H7 (cell line): ENCODE results near the gene COMMD6. TPM values are rescaled to one million over a fixed set of nuclear protein-coding genes. Genes with fewer than 3 reads are reported as not detected.
A peak's percentile ranks its signal among the peaks of the same experiment; 100 is the strongest.

Experiments used
- DNase-seq: peaks from one replicate; pipeline ENCODE4 v3.0.0; 2012
- H3K27me3 ChIP-seq: 2 replicates; pipeline ENCODE4 v1.6.0; 2011; ENCODE audit warnings: mild to moderate bottlenecking, low read length; ENCODE audit not compliant: control insufficient read depth, insufficient read depth
- H3K36me3 ChIP-seq: replicated peaks from 2 replicates; pipeline ENCODE4 v1.5.1; 2011; ENCODE audit warnings: low read length; ENCODE audit not compliant: control insufficient read depth, insufficient read depth
- H3K4me3 ChIP-seq: 2 replicates; pipeline ENCODE4 v1.5.1; 2011; ENCODE audit warnings: low read depth, mild to moderate bottlenecking, control low read depth, low read length, moderate library complexity; ENCODE audit not compliant: insufficient read depth
- total RNA-seq: library from RNA; depleted of rRNA; stranded (reverse); fragments of >200 nt; shearing (Covaris generic); gene quantifications from 2 replicates; pipeline ENCODE4 v1.2.3, GENCODE V29; 2014; rRNA removed

COMMD6 gene
- total RNA-seq, result 172 and 173 TPM in 2 replicates

- Histone ChIP-seq H3K4me3 (peak within 1 kb of the TSS; percentile 74), H3K36me3 (peaks cover 3% of the 10 kb centered on the region; the same call in 1 of the 2 replicates), H3K27me3 (no peaks in the 10 kb centered on the region)
- peak; percentile 90 for DNase-seq
Observed at GRCh38 chr13:75537401-75538365, at the start of gene COMMD6. COMMD6 (minus strand) TSS chr13:75537841; CDS start chr13:75537805, 36 bp downstream.

GRCh38 chr13:75585153-75585552, 47.5 kb upstream of the COMMD6 start:
- no peaks in the 10 kb centered on the region for H3K27me3 ChIP-seq
- no peak overlapping the region for H3K4me3 ChIP-seq
- no peaks in the 10 kb centered on the region for H3K36me3 ChIP-seq
- no peak for DNase-seq

- no peaks in the 10 kb centered on the region for H3K36me3 ChIP-seq
- H3K27me3 ChIP-seq, result no peaks in the 10 kb centered on the region
- H3K4me3 ChIP-seq, result no peak overlapping the region
- DNase-seq, result no peak
Observed at GRCh38 chr13:75583091-75583490, 45.5 kb upstream of the COMMD6 start.

- Histone ChIP-seq H3K27me3 (no peaks in the 10 kb centered on the region), H3K36me3 (no peaks in the 10 kb centered on the region), H3K4me3 (no peak overlapping the region)
- no peak for DNase-seq
Observed at GRCh38 chr13:75581874-75582640, 44.4 kb upstream of the COMMD6 start.

GRCh38 chr13:75579529-75579928, 41.9 kb upstream of the COMMD6 start:
- no peaks in the 10 kb centered on the region for H3K27me3 ChIP-seq
- H3K4me3 ChIP-seq, result no peak overlapping the region
- no peak for DNase-seq
- H3K36me3 ChIP-seq, result no peaks in the 10 kb centered on the region; the same call in 1 of the 2 replicates

GRCh38 chr13:75569576-75569975, 31.9 kb upstream of the COMMD6 start:
- H3K36me3 ChIP-seq, result no peaks in the 10 kb centered on the region; the same call in 1 of the 2 replicates
- DNase-seq, result no peak
- no peak overlapping the region for H3K4me3 ChIP-seq
- no peaks in the 10 kb centered on the region for H3K27me3 ChIP-seq

GRCh38 chr13:75566658-75567057, 29.0 kb upstream of the COMMD6 start:
- Histone ChIP-seq H3K4me3 (no peak overlapping the region), H3K36me3 (no peaks in the 10 kb centered on the region; the same call in 1 of the 2 replicates), H3K27me3 (no peaks in the 10 kb centered on the region)
- DNase-seq, result no peak

- DNase-seq, result no peak
- Histone ChIP-seq H3K27me3 (no peaks in the 10 kb centered on the region), H3K36me3 (no peaks in the 10 kb centered on the region; the same call in 1 of the 2 replicates), H3K4me3 (no peak overlapping the region)
Observed at GRCh38 chr13:75558145-75558840, 20.7 kb upstream of the COMMD6 start.

- Histone ChIP-seq H3K36me3 (no peaks in the 10 kb centered on the region; the same call in 1 of the 2 replicates), H3K4me3 (no peak overlapping the region), H3K27me3 (no peaks in the 10 kb centered on the region)
- DNase-seq, result no peak
Observed at GRCh38 chr13:75556961-75557360, 19.3 kb upstream of the COMMD6 start.

- Histone ChIP-seq H3K27me3 (no peaks in the 10 kb centered on the region), H3K4me3 (no peak overlapping the region), H3K36me3 (no peaks in the 10 kb centered on the region; the same call in 1 of the 2 replicates)
- DNase-seq, result no peak
Observed at GRCh38 chr13:75555836-75556235, 18.2 kb upstream of the COMMD6 start.

GRCh38 chr13:75554981-75555380, 17.3 kb upstream of the COMMD6 start:
- Histone ChIP-seq H3K36me3 (no peaks in the 10 kb centered on the region; the same call in 1 of the 2 replicates), H3K4me3 (no peak overlapping the region), H3K27me3 (no peaks in the 10 kb centered on the region)
- no peak for DNase-seq

GRCh38 chr13:75554464-75554863, 16.8 kb upstream of the COMMD6 start:
- H3K4me3 ChIP-seq, result no peak overlapping the region
- no peaks in the 10 kb centered on the region; the same call in 1 of the 2 replicates for H3K36me3 ChIP-seq
- no peaks in the 10 kb centered on the region for H3K27me3 ChIP-seq
- DNase-seq, result no peak

GRCh38 chr13:75550159-75550567, 12.5 kb upstream of the COMMD6 start:
- Histone ChIP-seq H3K4me3 (peak overlapping the region; percentile 98), H3K27me3 (no peaks in the 10 kb centered on the region), H3K36me3 (no peaks in the 10 kb centered on the region; the same call in 1 of the 2 replicates)
- DNase-seq, result no peak
